CD4-positive, alpha-beta T cell treated with Interferon alpha-2 for 1 hour (primary cell): Measurements from ENCODE around the gene AGAP1.

Experiments
- DNase-seq, 2 donors: peaks; one replicate each; pipeline ENCODE4 v3.0.0-alpha.2; 2020 to 2022

AGAP1 gene

GRCh38 chr2:235670974-235671787, 177.3 kb downstream of the AGAP1 start:
- DNase-seq: no peak

DNA sequence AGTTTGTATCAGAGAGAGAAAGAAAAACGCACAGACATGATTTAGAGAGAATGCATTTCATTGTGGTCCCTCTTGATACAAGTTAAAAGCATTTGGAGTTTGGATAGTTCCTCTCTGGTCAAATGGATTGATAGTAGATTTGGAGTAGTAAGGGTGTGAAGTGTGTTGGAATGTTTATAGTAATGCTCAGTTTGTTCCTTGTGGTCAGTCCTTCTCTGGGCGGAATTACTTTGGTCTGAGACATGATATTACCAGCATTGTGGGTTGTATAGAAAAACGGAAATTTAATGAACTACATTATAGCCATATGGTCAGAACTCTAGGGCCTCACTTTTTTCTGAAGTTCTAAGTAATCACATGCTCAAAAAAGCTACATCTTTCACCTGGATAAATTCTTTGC, 178.9 kb downstream of the AGAP1 start:
- no peak for DNase-seq

DNA sequence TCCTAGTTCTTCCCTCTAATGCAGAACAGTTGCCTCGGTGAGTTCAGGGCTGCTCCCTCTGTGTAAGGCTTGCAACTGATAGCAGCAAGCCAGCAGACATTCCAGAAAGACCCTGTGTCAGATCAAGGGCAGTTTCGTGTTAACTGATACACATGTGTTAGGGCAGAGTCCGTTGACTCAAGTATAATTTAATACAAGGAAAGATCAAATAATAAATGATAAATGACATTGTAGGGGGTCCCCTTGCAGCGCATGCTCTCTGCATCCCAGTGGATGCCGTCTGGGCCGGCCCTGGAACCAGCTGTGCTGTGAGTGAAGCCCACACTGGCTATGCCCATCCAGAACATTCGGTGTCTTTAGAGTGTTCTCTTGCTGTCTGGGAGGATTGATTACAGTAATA, 180.3 kb downstream of the AGAP1 start:
- DNase-seq: no peak

DNA sequence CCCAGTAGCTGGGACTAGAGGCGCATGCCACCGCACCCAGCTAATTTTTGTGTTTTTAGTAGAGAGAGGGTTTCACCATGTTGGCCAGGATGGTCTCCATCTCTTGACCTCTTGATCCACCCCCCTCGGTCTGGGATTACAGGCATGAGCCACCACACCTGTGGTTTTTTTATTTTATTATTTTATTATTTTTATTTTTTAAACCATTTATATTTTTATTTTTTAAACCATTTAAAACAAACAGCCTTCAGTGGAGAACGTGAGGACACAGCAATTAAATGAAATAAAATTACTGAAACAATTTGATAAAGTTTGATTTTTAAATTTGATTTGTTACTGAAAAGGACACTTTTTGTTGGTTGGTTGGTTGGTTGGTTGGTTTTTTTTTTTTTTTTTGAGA, 181.0 kb downstream of the AGAP1 start:
- DNase-seq: no peak

- DNase-seq: no peak
Observed at GRCh38 chr2:235675678-235676535, 182.1 kb downstream of the AGAP1 start.

GRCh38 chr2:235676536-235676799, 182.6 kb downstream of the AGAP1 start:
- no peak for DNase-seq

GRCh38 chr2:235677276-235677788, 183.5 kb downstream of the AGAP1 start:
- no peak for DNase-seq

GRCh38 chr2:235677937-235678336, 184.1 kb downstream of the AGAP1 start:
- no peak for DNase-seq

DNA sequence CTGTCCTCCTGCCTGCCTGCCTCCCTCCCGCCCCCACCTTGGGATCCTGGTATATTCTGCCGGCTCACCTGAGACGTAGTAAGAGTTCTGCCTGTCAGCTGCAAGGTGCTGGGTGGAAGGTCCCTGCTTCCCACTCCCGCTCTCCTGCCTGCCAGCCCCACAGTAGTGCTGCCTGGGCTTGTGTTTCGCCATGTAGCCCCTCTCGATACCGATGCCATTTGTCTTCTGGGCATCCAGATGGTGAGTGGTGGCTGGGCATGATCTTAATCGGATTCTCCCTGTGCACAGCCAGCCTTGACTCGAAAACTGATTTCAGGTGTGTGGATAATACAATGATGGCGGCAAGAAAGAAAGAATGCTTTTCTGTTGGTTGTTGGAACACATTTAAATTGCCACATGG, 184.9 kb downstream of the AGAP1 start:
- DNase-seq: no peak

DNA sequence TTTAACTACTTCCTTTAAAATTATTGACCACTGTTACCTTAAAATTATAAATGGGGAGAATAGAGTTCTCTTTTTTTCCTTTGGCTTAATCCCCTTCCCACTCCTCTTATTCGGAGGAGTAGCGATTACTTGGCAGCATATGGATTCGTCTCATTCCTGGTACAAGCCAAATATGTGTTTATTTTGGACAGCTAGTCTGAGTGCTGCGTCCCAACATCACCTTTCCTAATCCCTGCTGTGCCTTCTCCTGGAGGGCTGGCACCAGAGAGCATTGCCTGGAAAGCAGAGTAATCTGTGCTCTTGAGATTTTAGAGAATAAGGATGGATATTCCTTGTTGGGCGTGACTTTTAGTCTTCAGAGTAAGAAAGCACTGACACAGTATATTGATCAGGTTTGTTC, 185.6 kb downstream of the AGAP1 start:
- DNase-seq: no peak

GRCh38 chr2:235685024-235685721, 191.3 kb downstream of the AGAP1 start:
- DNase-seq: peak in 1 of 2 donors; percentile 17

DNA sequence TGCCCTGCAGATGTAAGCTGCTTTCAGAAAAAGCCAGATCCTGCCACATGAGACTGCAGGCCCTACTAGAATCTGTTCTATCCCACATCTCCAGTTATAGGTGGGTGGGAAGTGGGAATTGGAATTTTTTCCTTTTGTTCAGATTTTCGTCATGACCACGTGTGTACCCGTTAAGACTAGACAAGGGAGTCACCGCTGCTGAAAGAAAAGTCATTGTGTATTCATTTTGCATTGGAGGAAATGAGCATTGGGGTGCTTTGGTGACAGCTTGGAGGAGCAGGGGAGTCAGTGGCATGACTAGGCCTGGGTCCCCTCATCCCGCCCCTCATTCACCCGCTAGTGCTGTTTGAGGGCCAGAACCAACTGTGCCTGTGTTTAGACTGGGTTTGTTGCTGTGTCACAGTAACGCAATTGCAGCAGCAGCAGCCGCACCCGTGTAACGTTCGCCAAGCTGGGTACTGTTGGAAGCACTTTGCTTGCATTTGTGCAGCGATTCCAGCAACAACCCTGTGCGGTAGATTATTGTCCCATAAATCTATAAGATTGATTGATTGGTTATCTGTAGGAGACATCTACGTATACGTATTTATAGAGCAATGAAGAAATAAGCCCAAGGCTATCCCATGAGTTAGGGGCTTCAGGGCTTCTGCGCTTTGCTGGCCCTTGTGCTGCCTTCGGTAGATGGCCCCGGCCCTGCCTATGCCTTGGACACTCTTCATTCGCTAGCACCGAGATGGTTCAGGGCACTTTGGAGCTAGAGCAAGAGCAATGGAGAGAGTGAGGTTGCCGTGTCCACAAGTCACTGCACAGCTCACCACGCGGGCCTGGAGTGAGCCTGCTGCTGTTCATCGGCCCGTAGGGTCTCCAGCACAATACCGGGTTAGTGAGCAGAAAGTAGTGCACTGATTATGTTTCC, 194.9 kb downstream of the AGAP1 start:
- no peak for DNase-seq

GRCh38 chr2:235689427-235689853, 195.6 kb downstream of the AGAP1 start:
- DNase-seq: no peak

DNA sequence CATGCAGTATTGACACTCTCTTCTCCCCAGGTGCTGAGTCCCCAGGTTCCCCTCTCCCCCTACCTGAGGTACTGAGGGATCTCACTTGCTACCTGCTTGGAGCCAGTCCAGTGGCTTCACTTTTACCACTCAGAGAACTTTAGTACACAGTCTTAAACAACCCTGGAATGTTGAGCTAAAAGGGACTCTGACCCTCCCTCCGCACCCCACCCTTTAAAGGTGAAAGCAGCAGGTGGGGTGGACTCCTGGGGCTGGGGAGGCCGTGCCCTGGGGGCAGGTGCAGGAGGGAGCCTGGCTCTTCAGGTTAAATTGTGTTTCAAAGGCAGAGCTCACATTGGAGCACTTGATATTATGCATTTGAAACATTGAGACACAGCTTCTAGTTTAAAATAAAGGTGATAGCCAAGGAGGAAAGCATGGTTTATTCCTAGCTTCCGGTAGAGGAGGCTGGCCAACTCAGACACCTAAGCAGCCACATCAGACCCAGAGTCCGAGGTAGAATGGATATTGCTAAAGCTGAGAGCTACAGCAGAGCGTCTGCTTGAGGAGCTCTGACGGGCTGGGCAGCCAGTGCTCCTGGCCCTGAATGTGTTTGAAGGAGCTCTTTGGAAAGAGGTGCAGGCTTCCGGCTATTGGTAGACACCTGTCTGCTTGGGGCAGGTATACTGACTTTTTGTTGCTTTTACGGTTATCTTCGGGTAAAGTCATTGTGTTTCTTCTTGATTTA, 196.4 kb downstream of the AGAP1 start:
- DNase-seq: no peak

GRCh38 chr2:235690809-235691450, 197.1 kb downstream of the AGAP1 start:
- DNase-seq: no peak

GRCh38 chr2:235692076-235692475, 198.2 kb downstream of the AGAP1 start:
- DNase-seq: no peak

- DNase-seq: no peak
Observed at GRCh38 chr2:235692671-235693171, 198.9 kb downstream of the AGAP1 start.

DNA sequence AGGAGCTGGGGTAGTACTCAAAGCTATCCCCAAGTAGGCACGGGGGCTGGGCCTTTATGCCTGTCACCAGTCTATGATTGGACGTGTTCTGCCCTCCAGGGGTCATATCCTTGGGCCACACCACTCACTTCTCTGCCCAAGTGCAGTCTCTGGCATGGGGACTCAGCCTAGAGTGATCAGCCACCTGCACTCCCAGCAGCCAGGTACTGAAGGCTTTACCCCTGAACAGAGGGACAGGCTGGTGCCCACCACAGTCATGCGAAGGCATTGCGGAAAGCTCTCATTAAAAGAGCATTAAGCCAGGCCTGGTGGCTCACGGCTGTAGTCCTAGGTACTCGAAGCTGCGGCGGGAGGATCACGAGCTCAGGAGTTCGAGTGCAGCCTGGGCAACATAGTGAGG, 199.4 kb downstream of the AGAP1 start:
- DNase-seq: no peak

GRCh38 chr2:235694721-235695601, 201.1 kb downstream of the AGAP1 start:
- no peak for DNase-seq

DNA sequence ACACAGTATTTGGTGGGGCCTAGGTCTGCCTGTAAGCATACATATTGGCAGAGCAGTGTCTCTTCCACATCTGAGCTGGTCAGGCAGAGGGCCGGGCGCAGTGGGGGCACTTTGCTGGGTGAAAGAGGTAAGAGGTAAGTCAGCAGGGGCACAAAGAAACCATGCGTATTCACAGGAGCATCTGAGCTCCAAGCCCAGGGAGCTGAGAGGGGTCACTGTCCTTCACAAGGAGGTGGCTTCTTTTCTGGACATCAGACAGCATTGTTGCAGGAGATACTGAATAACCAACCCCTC, 201.7 kb downstream of the AGAP1 start:
- DNase-seq: no peak
